Caco-2 (cell line): ENCODE measurements around the gene DOCK9. TPM values are rescaled to one million over a fixed set of nuclear protein-coding genes. Genes with fewer than 3 reads are reported as not detected.
"Not testable (repeated sequence)": the region's sequence is repeated elsewhere in the genome, so short reads cannot be mapped to it uniquely, and the experiment has no call there.

Experiments
- BruUV-seq: library from RNA; stranded (reverse); fragments of 400-500 nt; replicated peaks from 2 replicates; lab custom pipeline; 2021; lab: Mats Ljungman, UMichigan
- CTCF ChIA-PET: fragments of 300-600 bp; sonication (Branson Sonifier 250); formaldehyde crosslinking; loops from one replicate; lab custom pipeline; 2022; ENCODE audit warnings: antibody characterized with exemption; lab: Charles Lee
- POLR2A ChIA-PET: fragments of 300-600 bp; sonication (Branson Sonifier 250); formaldehyde crosslinking; loops from one replicate; lab custom pipeline; 2022; ENCODE audit warnings: antibody characterized with exemption; lab: Charles Lee
- DNase-seq, 2 experiments: peaks; one replicate each; pipeline versions ENCODE4 v3.0.0 to v3.0.0-alpha.2; 2020 to 2022
- H3K27me3 ChIP-seq: replicated peaks from 2 replicates; pipeline ENCODE4 v1.6.0; 2011; ENCODE audit warnings: low read length; ENCODE audit not compliant: control insufficient read depth, insufficient read depth
- H3K36me3 ChIP-seq: 2 replicates; pipeline ENCODE4 v1.5.1; 2011; ENCODE audit warnings: low read length; ENCODE audit not compliant: control insufficient read depth, insufficient read depth
- H3K4me1 ChIP-seq: fragments of 250-450 bp; sonication (Bioruptor Pico); 2 replicates; pipeline ENCODE4 v1.5.1; 2020; ENCODE audit warnings: mild to moderate bottlenecking
- H3K4me3 ChIP-seq: 2 replicates; pipeline ENCODE4 v1.5.1; 2011; ENCODE audit warnings: low read depth, mild to moderate bottlenecking, control low read depth, low read length
- H3K9me3 ChIP-seq: fragments of 250-450 bp; sonication (Bioruptor Pico); 2 replicates; pipeline ENCODE4 v1.5.1; 2020; ENCODE audit warnings: mild to moderate bottlenecking, moderate library complexity
- H3K27ac Mint-ChIP-seq: one replicate; pipeline ENCODE4 v1.8.0; 2022; ENCODE audit warnings: mixed read lengths; ENCODE audit not compliant: unreplicated experiment
- H3K27me3 Mint-ChIP-seq: one replicate; pipeline ENCODE4 v1.8.0; 2022; ENCODE audit warnings: mixed read lengths; ENCODE audit not compliant: insufficient read depth, unreplicated experiment
- H3K36me3 Mint-ChIP-seq: one replicate; pipeline ENCODE4 v1.8.0; 2022; ENCODE audit warnings: mild to moderate bottlenecking, mixed read lengths; ENCODE audit not compliant: insufficient read depth, unreplicated experiment
- H3K4me1 Mint-ChIP-seq: one replicate; pipeline ENCODE4 v1.8.0; 2022; ENCODE audit warnings: low read depth, mixed read lengths; ENCODE audit not compliant: unreplicated experiment
- H3K4me3 Mint-ChIP-seq: one replicate; pipeline ENCODE4 v1.8.0; 2022; ENCODE audit warnings: mild to moderate bottlenecking, moderate library complexity, mixed read lengths; ENCODE audit not compliant: unreplicated experiment
- H3K9me3 Mint-ChIP-seq: one replicate; pipeline ENCODE4 v1.8.0; 2022; ENCODE audit warnings: mixed read lengths; ENCODE audit not compliant: unreplicated experiment
- intact Hi-C: fragments of 100-400 bp; cut with micrococcal nuclease; formaldehyde crosslinking; loops from one replicate; pipeline ENCODE4 v1.10.0; 2022; ENCODE audit not compliant: unreplicated experiment
- total RNA-seq: library from RNA; stranded (reverse); gene quantifications from 2 replicates; pipeline ENCODE4 v1.2.3, GENCODE V29; 2022
- TF ChIP-seq, protein P1 (sequence below), 2 experiments: fragments of 200-600 bp in 1 of 2; IDR thresholded peaks; 1 replicate in 1 of 2; 2 replicates in 1 of 2; pipeline versions ENCODE4 v1.5.1 to v1.8.0; 2011 to 2022; ENCODE audit warnings: antibody characterized with exemption in 1 of 2, control low read depth in 1 of 2, inconsistent platforms in 1 of 2, low read depth in 1 of 2, low read length in 1 of 2, mild to moderate bottlenecking in 1 of 2, moderate library complexity in 1 of 2; ENCODE audit not compliant: insufficient read depth in 1 of 2, severe bottlenecking in 1 of 2, unreplicated experiment in 1 of 2

Gene DOCK9
- total RNA-seq, 1 experiment from 2014 or later: 260 TPM

DNA sequence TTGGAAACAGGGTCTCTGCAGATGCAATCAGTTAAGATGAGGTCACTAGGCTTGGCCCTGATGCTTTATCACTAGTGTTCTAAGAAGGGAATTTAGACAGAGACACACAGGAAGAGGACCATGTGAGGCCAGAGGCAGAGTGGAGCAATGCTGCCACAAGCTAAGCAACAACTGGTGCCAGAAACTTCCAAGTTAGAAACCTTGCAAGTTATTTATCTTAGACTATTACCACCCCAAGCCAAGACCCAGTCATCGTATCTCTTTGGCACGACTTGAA is 81.1 kb downstream of the DOCK9 start:
- peaks cover 28% of the 10 kb centered on the region for H3K4me1 Mint-ChIP-seq
- peak overlapping the region; percentile 63 for H3K27ac Mint-ChIP-seq
- ChIA-PET CTCF (interaction anchor here (0.7 to 2.0 kb wide), 2 partner anchors 81 to 137 kb away, joined by 4 to 11 read pairs; partner anchors contain the start of gene DOCK9), POLR2A (interaction anchor here (0.6 to 1.9 kb wide), 2 partner anchors 29 to 88 kb away, joined by 3 to 6 read pairs; no protein-coding TSS in a partner anchor)
- H3K27me3 Mint-ChIP-seq: no peaks in the 10 kb centered on the region
- BruUV-seq: no TSS peak
- no peaks in the 10 kb centered on the region for H3K9me3 ChIP-seq
- peaks cover 37% of the 10 kb centered on the region for H3K4me1 ChIP-seq
- intact Hi-C loops: loop anchor here (1.0 to 2.0 kb wide), 4 partner anchors 31 to 188 kb away; no protein-coding TSS in a partner anchor
- H3K4me3 ChIP-seq: no peak overlapping the region
- H3K36me3 ChIP-seq: no peaks in the 10 kb centered on the region
- H3K4me3 Mint-ChIP-seq: peak overlapping the region; percentile 8
- H3K36me3 Mint-ChIP-seq: peaks cover 70% of the 10 kb centered on the region
- peak in 1 of 2 experiments; percentile 57 for DNase-seq
- TF ChIP-seq, protein P1, sequence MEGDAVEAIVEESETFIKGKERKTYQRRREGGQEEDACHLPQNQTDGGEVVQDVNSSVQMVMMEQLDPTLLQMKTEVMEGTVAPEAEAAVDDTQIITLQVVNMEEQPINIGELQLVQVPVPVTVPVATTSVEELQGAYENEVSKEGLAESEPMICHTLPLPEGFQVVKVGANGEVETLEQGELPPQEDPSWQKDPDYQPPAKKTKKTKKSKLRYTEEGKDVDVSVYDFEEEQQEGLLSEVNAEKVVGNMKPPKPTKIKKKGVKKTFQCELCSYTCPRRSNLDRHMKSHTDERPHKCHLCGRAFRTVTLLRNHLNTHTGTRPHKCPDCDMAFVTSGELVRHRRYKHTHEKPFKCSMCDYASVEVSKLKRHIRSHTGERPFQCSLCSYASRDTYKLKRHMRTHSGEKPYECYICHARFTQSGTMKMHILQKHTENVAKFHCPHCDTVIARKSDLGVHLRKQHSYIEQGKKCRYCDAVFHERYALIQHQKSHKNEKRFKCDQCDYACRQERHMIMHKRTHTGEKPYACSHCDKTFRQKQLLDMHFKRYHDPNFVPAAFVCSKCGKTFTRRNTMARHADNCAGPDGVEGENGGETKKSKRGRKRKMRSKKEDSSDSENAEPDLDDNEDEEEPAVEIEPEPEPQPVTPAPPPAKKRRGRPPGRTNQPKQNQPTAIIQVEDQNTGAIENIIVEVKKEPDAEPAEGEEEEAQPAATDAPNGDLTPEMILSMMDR (IDR thresholded peaks at IDR 0.05; ENCODE audit: insufficient read depth in 1 of 2, low read depth in 1 of 2, low read length in 1 of 2, severe bottlenecking in 1 of 2, unreplicated experiment in 1 of 2): no peak
- no peaks in the 10 kb centered on the region for H3K27me3 ChIP-seq
- no peaks in the 10 kb centered on the region for H3K9me3 Mint-ChIP-seq

DNA sequence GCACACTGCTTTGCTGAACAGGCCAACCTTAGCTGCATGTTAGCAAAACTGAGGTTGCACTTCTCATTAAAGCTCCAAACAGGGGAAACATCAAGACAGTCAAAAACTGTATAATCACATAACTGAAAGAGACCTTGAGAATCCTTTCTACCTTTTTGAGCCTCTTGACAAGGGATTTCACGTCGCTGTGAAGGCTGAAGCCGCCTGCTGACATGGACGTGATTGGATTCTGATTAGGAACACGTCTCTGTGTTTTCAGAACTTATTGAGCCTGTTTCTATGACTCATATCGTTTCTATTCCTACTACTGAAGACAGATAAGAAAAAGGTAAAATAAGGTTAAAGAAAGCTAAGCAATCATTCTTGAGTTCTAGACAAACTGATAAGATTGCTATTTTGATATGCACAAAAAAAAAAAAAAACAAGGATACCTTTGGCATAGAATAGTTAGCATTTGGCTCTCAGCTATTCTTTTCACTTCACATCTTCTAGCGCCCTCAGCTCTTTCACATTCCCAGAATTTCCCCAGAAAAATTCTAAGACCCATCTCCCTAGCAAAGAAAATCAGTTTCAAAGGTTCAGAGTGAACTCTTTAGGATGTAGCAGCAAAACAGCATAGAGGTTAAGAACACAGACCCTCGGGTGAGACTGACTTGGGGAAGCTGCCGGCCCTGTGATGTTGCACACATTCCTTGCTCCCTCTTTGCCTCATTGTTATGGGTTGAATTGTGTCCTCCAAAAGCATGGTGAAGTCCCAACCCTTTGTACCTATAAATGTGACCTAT is 81.6 kb downstream of the DOCK9 start:
- BruUV-seq: no TSS peak
- Mint-ChIP-seq H3K36me3 (peaks cover 70% of the 10 kb centered on the region), H3K4me3 (peak overlapping the region; percentile 5), H3K27me3 (no peaks in the 10 kb centered on the region), H3K27ac (peak overlapping the region; percentile 63), H3K4me1 (peaks cover 28% of the 10 kb centered on the region), H3K9me3 (no peaks in the 10 kb centered on the region)
- intact Hi-C loops: loop anchor here (1.0 to 2.0 kb wide), 4 partner anchors 32 to 189 kb away; no protein-coding TSS in a partner anchor
- H3K4me3 ChIP-seq: no peak overlapping the region
- ChIA-PET POLR2A (interaction anchor here (0.7 to 1.9 kb wide), 2 partner anchors 14 to 30 kb away, joined by 6 to 8 read pairs; no protein-coding TSS in a partner anchor), CTCF (interaction anchor here (0.7 to 2.0 kb wide), 2 partner anchors 82 to 138 kb away, joined by 4 to 11 read pairs; partner anchors contain the start of gene DOCK9)
- no peaks in the 10 kb centered on the region for H3K9me3 ChIP-seq
- no peaks in the 10 kb centered on the region for H3K27me3 ChIP-seq
- DNase-seq: peak in 1 of 2 experiments; percentile 47
- no peaks in the 10 kb centered on the region for H3K36me3 ChIP-seq
- TF ChIP-seq, protein P1 (IDR thresholded peaks at IDR 0.05; ENCODE audit: insufficient read depth in 1 of 2, low read depth in 1 of 2, low read length in 1 of 2, severe bottlenecking in 1 of 2, unreplicated experiment in 1 of 2): no peak
- peaks cover 37% of the 10 kb centered on the region for H3K4me1 ChIP-seq

DNA sequence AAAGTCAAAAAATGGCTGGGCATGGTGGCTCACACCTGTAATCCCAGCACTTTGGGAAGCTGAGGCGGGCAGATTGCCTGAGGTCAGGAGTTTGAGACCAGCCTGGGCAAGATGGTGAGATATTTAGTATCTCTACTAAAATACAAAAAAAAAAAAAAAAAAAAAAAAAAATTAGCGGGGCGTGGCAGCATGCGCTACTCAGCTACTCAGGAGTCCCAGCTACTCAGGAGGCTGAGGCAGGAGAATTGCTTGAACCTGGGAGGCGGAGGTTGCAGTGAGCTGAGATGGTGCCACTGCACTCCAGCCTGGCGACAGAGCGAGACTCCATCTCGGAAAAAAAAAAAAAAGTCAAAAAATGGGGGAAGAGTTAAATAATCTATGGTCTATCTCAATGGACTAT is 83.0 kb downstream of the DOCK9 start:
- H3K27ac Mint-ChIP-seq, H3K9me3 Mint-ChIP-seq, POLR2A ChIA-PET, intact Hi-C loops, H3K27me3 Mint-ChIP-seq, H3K27me3 ChIP-seq, H3K4me3 ChIP-seq, H3K9me3 ChIP-seq, H3K4me3 Mint-ChIP-seq, DNase-seq, BruUV-seq, H3K36me3 ChIP-seq: not testable (repeated sequence)
- CTCF ChIA-PET: interaction anchor here (0.7 to 1.1 kb wide), 2 partner anchors 29 to 81 kb away, joined by 3 to 5 read pairs; no protein-coding TSS in a partner anchor
- Mint-ChIP-seq H3K36me3 (peaks cover 73% of the 10 kb centered on the region), H3K4me1 (peaks cover 30% of the 10 kb centered on the region)
- H3K4me1 ChIP-seq: peaks cover 37% of the 10 kb centered on the region
